ENCODE data around the gene KIF21B. TPM values are rescaled to one million over a fixed set of nuclear protein-coding genes. Genes with fewer than 3 reads are reported as not detected.

Gene KIF21B
- total and polyA plus RNA-seq, 2 of the 8 experiments (the other 6 are each of a cell fraction or from before 2014, with no cell fraction given): 10.8 to 26.5 TPM

DNA sequence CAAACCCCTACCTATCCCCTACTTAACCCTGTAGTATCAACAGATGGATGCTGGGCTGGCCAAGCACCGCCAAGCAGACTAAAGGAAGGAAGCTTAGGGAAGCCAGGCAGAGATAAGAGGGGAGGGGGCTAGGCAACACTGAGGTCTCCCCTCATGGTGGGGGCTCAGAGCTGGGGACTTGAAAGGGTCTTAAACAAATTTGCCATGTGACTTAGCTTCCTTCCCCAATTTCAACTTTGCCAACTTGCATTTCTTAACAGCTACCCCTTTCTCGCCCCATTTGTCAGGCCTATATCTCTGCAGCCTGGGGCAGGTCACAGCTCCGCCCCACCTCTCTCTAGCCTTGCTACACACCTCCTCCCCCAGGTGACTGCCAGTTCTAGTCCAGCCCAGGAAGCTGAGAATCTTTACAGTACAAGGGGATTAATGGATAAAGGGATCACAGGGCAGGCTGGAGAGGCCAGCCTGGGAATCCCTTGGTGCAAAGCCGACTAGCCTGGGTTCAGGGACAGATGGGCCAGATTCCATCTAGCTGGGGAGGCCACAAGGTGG is 3.4 kb downstream of the KIF21B start:
- Histone ChIP-seq H2BK5ac (ENCODE audit: low read depth, low read length) (0 out of 2 replicates have a peak overlapping the region, but pooled peaks have one; percentile 60), H3K4ac (replicated peaks; ENCODE audit: insufficient read length, low read depth, low read length) (no peak overlapping the region), H4K20me1 (replicated peaks in 1 of 2; ENCODE audit: control insufficient read depth in 1 of 2, insufficient read depth in 2 of 2, low read length in 2 of 2) (peaks cover 0 to 5% of the 10 kb centered on the region in 2 experiments), H3K4me1 (replicated peaks in 1 of 4; ENCODE audit: control insufficient read depth in 3 of 4, insufficient read depth in 4 of 4, low read length in 3 of 4) (peaks cover 22 to 52% (median 35%) of the 10 kb centered on the region in 4 experiments), H3K4me2 (ENCODE audit: insufficient read depth in 1 of 2, low read depth in 2 of 2, low read length in 2 of 2) (peak overlapping the region; percentile 29 to 90; a peak in 3 of 4 replicates), H4K5ac (ENCODE audit: insufficient read length, low read depth, low read length) (no peak overlapping the region), H3K23me2 (ENCODE audit: low read depth, low read length) (peaks cover 18% of the 10 kb centered on the region; the same call in 1 of the 2 replicates), H3K9me3 (ENCODE audit: insufficient read depth in 2 of 2, low read depth in 1 of 2, low read length in 1 of 2) (no peaks in the 10 kb centered on the region), H3K9ac (replicated peaks in 1 of 4; ENCODE audit: extremely low read depth in 1 of 4, low read depth in 3 of 4, low read length in 3 of 4) (no peak overlapping the region), H2BK120ac (replicated peaks; ENCODE audit: low read depth, low read length) (no peak overlapping the region), H2BK15ac (ENCODE audit: low read length) (no peak overlapping the region), H3K79me1 (ENCODE audit: low read depth, low read length) (peaks cover 11% of the 10 kb centered on the region), H3K18ac (ENCODE audit: extremely low read depth, low read length) (peak overlapping the region; percentile 51), H3K79me2 (ENCODE audit: control insufficient read depth in 1 of 2, insufficient read depth in 2 of 2, low read length in 2 of 2) (peaks cover 0 to 32% of the 10 kb centered on the region in 2 experiments; a peak in 3 of 4 replicates), H4K8ac (ENCODE audit: extremely low read depth, insufficient read depth, low read length) (0 out of 2 replicates have a peak overlapping the region, but pooled peaks have one; percentile 17), H2BK12ac (ENCODE audit: low read depth, low read length) (no peak overlapping the region), H2AK5ac (ENCODE audit: low read depth, low read length) (no peak overlapping the region), H4K91ac (replicated peaks; ENCODE audit: insufficient read length, low read length) (no peak overlapping the region), H3K56ac (replicated peaks; ENCODE audit: insufficient read length, low read depth, low read length) (no peak overlapping the region), H3K36me3 (ENCODE audit: control insufficient read depth in 2 of 4, insufficient read depth in 4 of 4, low read length in 3 of 4) (no peaks in the 10 kb centered on the region), H3K27ac (ENCODE audit: low read depth, low read length) (no peak overlapping the region), H3K27me3 (replicated peaks in 1 of 4; ENCODE audit: control insufficient read depth in 3 of 4, extremely low read depth in 1 of 4, insufficient read depth in 3 of 4, low read length in 3 of 4) (peaks cover 0 to 5% (median under 1%) of the 10 kb centered on the region in 4 experiments; a peak in 2 of 7 replicates), H3K14ac (ENCODE audit: insufficient read length) (no peak overlapping the region), H2AFZ (ENCODE audit: low read length) (no peak overlapping the region), H3K23ac (ENCODE audit: insufficient read length) (no peak overlapping the region), H3K4me3 (ENCODE audit: extremely low read depth in 1 of 4, insufficient read depth in 2 of 4, low read depth in 3 of 4, low read length in 4 of 4) (no peak overlapping the region), H2BK20ac (ENCODE audit: low read length) (no peak overlapping the region)
- TF ChIP-seq RBBP5 (IDR thresholded peaks at IDR 0.05; ENCODE audit: borderline replicate concordance, low read depth, low read length): no peak
- TF ChIP-seq NRF1 (IDR thresholded peaks at IDR 0.05; ENCODE audit: low read depth, low read length): no peak
- no peak for TF ChIP-seq KDM1A (IDR thresholded peaks at IDR 0.05; ENCODE audit: borderline replicate concordance, low read length)
- TF ChIP-seq USF2 (IDR thresholded peaks at IDR 0.05; ENCODE audit: low read length): no peak
- TF ChIP-seq SP1 (IDR thresholded peaks at IDR 0.05; ENCODE audit: low read depth, low read length): no peak
- no peak for TF ChIP-seq SIRT6 (IDR thresholded peaks at IDR 0.05; ENCODE audit: low read length)
- no peak for TF ChIP-seq EP300 (IDR thresholded peaks at IDR 0.05; ENCODE audit: borderline replicate concordance in 1 of 2, low read depth in 2 of 2, low read length in 2 of 2)
- no peak for TF ChIP-seq POU5F1 (IDR thresholded peaks at IDR 0.05; ENCODE audit: low read depth, low read length)
- ChIA-PET CTCF (ENCODE audit: partially characterized antibody) (interaction anchor here (0.5 to 23.5 kb wide), 22 partner anchors 10 to 1607 kb away, joined by 3 to 532 read pairs (median 6); no protein-coding TSS in a partner anchor), POLR2A (ENCODE audit: partially characterized antibody) (interaction anchor here (0.9 to 6.8 kb wide), 6 partner anchors 9 to 127 kb away, joined by 3 to 41 read pairs (median 3); partner anchors contain the start of gene INAVA)
- WGBS, 2 experiments (ENCODE audit: extremely low coverage in 1 of 2, insufficient coverage in 1 of 2, insufficient read length in 1 of 2, insufficient replicate concordance in 2 of 2, low coverage in 1 of 2, low lambda C conversion rate in 2 of 2, missing lambda C conversion rate in 1 of 2): 83% methylated on average over 4 of the region's 4 CpGs; no CpG with 5 or more reads in 1 of the 2 experiments
- FAIRE-seq: no peak
- no peak for DNase-seq (ENCODE audit: low read depth in 1 of 2, low spot score in 2 of 2)
